Renal pelvis (tissue), 4 donors: ENCODE measurements around the gene PTAR1. TPM values are rescaled to one million over a fixed set of nuclear protein-coding genes. Genes with fewer than 3 reads are reported as not detected.

Source experiments
- DNase-seq: peaks from one replicate; pipeline ENCODE4 v3.0.0-alpha.2; 2013
- polyA plus RNA-seq, 3 donors: library from polyadenylated mRNA; unstranded; fragments of 120-200 nt; gene quantifications; one replicate each; pipeline ENCODE4 v1.2.1, GENCODE V29; 2013; ENCODE audit not compliant: insufficient read length in 3 of 3

PTAR1 gene
- polyA plus RNA-seq, 3 donors: 46.4 to 68.7 (median 58.4) TPM

- DNase-seq: no peak
Measured at GRCh38 chr9:69677931-69678330, 81.9 kb downstream of the PTAR1 start.

GRCh38 chr9:69675563-69675962, 84.2 kb downstream of the PTAR1 start:
- no peak for DNase-seq

- DNase-seq: no peak
Measured at GRCh38 chr9:69674716-69675438, 84.9 kb downstream of the PTAR1 start.

GRCh38 chr9:69674112-69674685, 85.6 kb downstream of the PTAR1 start:
- no peak for DNase-seq

- DNase-seq: no peak
Measured at GRCh38 chr9:69673311-69673640, 86.5 kb downstream of the PTAR1 start.

- DNase-seq: peak; percentile 88
Measured at GRCh38 chr9:69672596-69673310, 87.1 kb downstream of the PTAR1 start.

- peak; percentile 76 for DNase-seq
Measured at GRCh38 chr9:69671879-69672595, 87.8 kb downstream of the PTAR1 start, which contains the start of gene APBA1. Gene APBA1 (minus strand): TSS chr9:69672371.

GRCh38 chr9:69671311-69671878, 88.4 kb downstream of the PTAR1 start:
- DNase-seq: no peak

- no peak for DNase-seq
Measured at GRCh38 chr9:69667306-69667705, 92.5 kb downstream of the PTAR1 start.

- no peak for DNase-seq
Measured at GRCh38 chr9:69660304-69660703, 99.5 kb downstream of the PTAR1 start.

Other genes starting within 250 kb of the PTAR1 start
- gene APBA1, start 87.6 kb downstream of the PTAR1 start, polyA plus RNA-seq: 10 to 100 TPM; 16.6 to 18.2 (median 16.9) TPM
- gene CFAP95, start 60.8 kb upstream of the PTAR1 start, polyA plus RNA-seq: 1 to 10 TPM; 1.1 to 2.1 (median 1.3) TPM